Epidermal melanocyte (primary cell): ENCODE results near the gene KCTD1.

ENCODE experiments used
- DNase-seq: peaks from one replicate; pipeline ENCODE4 v3.0.0; 2011; ENCODE audit warnings: low spot score; ENCODE audit not compliant: insufficient read length

KCTD1 gene

GRCh38 chr18:26524002-26524401 is 24.4 kb downstream of the KCTD1 start:
- no peak for DNase-seq

- no peak for DNase-seq
Measured at GRCh38 chr18:26521617-26522016, 26.7 kb downstream of the KCTD1 start.

- DNase-seq: no peak
Measured at GRCh38 chr18:26520974-26521373, 27.4 kb downstream of the KCTD1 start.

GRCh38 chr18:26519114-26519513 is 29.2 kb downstream of the KCTD1 start:
- DNase-seq: no peak

- DNase-seq: no peak
Measured at GRCh38 chr18:26516964-26517363, 31.4 kb downstream of the KCTD1 start.

GRCh38 chr18:26515643-26516487 is 32.5 kb downstream of the KCTD1 start:
- DNase-seq: no peak

GRCh38 chr18:26511339-26512071 is 36.8 kb downstream of the KCTD1 start:
- no peak for DNase-seq

- no peak for DNase-seq
Measured at GRCh38 chr18:26510337-26510736, 38.0 kb downstream of the KCTD1 start.

- DNase-seq: no peak
Measured at GRCh38 chr18:26506012-26506411, 42.3 kb downstream of the KCTD1 start.

- no peak for DNase-seq
Measured at GRCh38 chr18:26504831-26505230, 43.5 kb downstream of the KCTD1 start.

- no peak for DNase-seq
Measured at GRCh38 chr18:26503382-26503781, 45.0 kb downstream of the KCTD1 start.

GRCh38 chr18:26502823-26503222 is 45.5 kb downstream of the KCTD1 start:
- DNase-seq: no peak

- DNase-seq: no peak
Measured at GRCh38 chr18:26497866-26498265, 50.5 kb downstream of the KCTD1 start.

GRCh38 chr18:26496528-26496927 is 51.8 kb downstream of the KCTD1 start:
- no peak for DNase-seq

- DNase-seq: no peak
Measured at GRCh38 chr18:26495287-26495686, 53.1 kb downstream of the KCTD1 start.

- no peak for DNase-seq
Measured at GRCh38 chr18:26493021-26493420, 55.3 kb downstream of the KCTD1 start.

GRCh38 chr18:26491194-26491816 is 57.0 kb downstream of the KCTD1 start:
- DNase-seq: no peak

- no peak for DNase-seq
Measured at GRCh38 chr18:26489881-26490280, 58.5 kb downstream of the KCTD1 start.

- DNase-seq: no peak
Measured at GRCh38 chr18:26489191-26489590, 59.2 kb downstream of the KCTD1 start.

GRCh38 chr18:26488417-26489009 is 59.8 kb downstream of the KCTD1 start:
- DNase-seq: no peak

GRCh38 chr18:26487437-26487836 is 60.9 kb downstream of the KCTD1 start:
- DNase-seq: no peak

- DNase-seq: no peak
Measured at GRCh38 chr18:26483633-26484032, 64.7 kb downstream of the KCTD1 start.
